Measurements from ENCODE around the gene FZD4. TPM values are rescaled to one million over a fixed set of nuclear protein-coding genes. Genes with fewer than 3 reads are reported as not detected.

The FZD4 gene
- total RNA-seq, 1 donor from 2014 or later: 57.4 TPM

GRCh38 chr11:86952221-86952875 is 2.8 kb downstream of the FZD4 start:
- H3K9me3 ChIP-seq: no peaks in the 10 kb centered on the region
- H3K4me3 ChIP-seq: peak overlapping the region; percentile 82
- peak overlapping the region; percentile 86 for H3K27ac ChIP-seq
- peaks cover 11% of the 10 kb centered on the region for H3K36me3 ChIP-seq
- peaks cover 43% of the 10 kb centered on the region for H3K4me1 ChIP-seq
- intact Hi-C loops (cut with DNase I): no loop called here
- DNase-seq (no peak), ATAC-seq (no peak)
- TF ChIP-seq CTCF (IDR thresholded peaks at IDR 0.05): no peak
- no peaks in the 10 kb centered on the region for H3K27me3 ChIP-seq

DNA sequence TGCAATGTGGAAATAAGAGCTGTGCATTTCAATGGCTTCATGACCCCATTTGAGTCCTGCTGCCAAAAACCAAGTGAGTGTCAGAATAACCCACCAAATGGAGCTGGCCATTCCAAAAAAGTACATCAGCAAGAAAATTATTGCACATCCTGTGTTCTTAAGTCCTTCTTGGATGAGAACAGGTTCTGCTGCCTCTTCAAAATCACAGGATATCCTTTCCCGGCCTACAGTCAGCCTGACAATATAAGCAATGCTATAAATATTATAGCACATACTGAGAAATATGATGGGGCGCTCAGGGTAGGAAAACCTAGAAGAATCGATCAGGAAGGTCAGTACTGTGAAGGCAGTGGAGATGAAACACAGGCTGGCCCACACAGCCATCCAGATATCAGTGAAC is 3.5 kb downstream of the FZD4 start:
- peaks cover 11% of the 10 kb centered on the region for H3K36me3 ChIP-seq
- no peak for DNase-seq
- H3K9me3 ChIP-seq: no peaks in the 10 kb centered on the region
- H3K4me3 ChIP-seq: peak overlapping the region; percentile 82
- peak overlapping the region; percentile 86 for H3K27ac ChIP-seq
- intact Hi-C loops (cut with DNase I): no loop called here
- no peak for ATAC-seq
- peaks cover 40% of the 10 kb centered on the region for H3K4me1 ChIP-seq
- H3K27me3 ChIP-seq: no peaks in the 10 kb centered on the region
- no peak for TF ChIP-seq CTCF (IDR thresholded peaks at IDR 0.05)

DNA sequence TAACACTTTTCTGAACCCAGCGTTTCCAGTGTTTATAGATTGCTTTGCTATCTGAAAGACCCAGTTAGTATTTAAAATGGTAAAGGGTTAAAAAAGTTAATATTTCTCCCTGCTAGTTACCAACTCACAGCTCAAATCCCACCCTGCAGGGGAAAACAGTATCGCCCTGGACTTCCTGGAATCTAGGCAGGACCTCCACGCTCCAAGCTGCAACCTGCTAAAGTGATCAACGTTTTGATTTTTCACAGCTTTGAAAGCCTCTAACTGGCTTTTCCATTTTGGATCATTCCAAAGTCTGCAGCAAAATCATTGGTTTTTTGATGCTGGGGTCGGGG is 4.6 kb downstream of the FZD4 start:
- Histone ChIP-seq H3K36me3 (peaks cover 15% of the 10 kb centered on the region), H3K4me3 (peak overlapping the region; percentile 82), H3K27ac (no peak overlapping the region), H3K9me3 (no peaks in the 10 kb centered on the region), H3K27me3 (no peaks in the 10 kb centered on the region), H3K4me1 (peaks cover 49% of the 10 kb centered on the region)
- TF ChIP-seq CTCF (IDR thresholded peaks at IDR 0.05): no peak
- ATAC-seq: no peak
- no peak for DNase-seq
- intact Hi-C loops (cut with DNase I): no loop called here

GRCh38 chr11:86949995-86950660 is 5.1 kb downstream of the FZD4 start:
- Histone ChIP-seq H3K4me3 (peak overlapping the region; percentile 82), H3K27me3 (no peaks in the 10 kb centered on the region), H3K36me3 (peaks cover 15% of the 10 kb centered on the region), H3K27ac (no peak overlapping the region), H3K9me3 (no peaks in the 10 kb centered on the region), H3K4me1 (peaks cover 49% of the 10 kb centered on the region)
- intact Hi-C loops (cut with DNase I): no loop called here
- no peak for ATAC-seq
- no peak for TF ChIP-seq CTCF (IDR thresholded peaks at IDR 0.05)
- DNase-seq: no peak

- Histone ChIP-seq H3K27ac (no peak overlapping the region), H3K4me3 (peak overlapping the region; percentile 82), H3K4me1 (peaks cover 49% of the 10 kb centered on the region), H3K36me3 (peaks cover 15% of the 10 kb centered on the region), H3K9me3 (no peaks in the 10 kb centered on the region), H3K27me3 (no peaks in the 10 kb centered on the region)
- intact Hi-C loops (cut with DNase I): no loop called here
- ATAC-seq (no peak), DNase-seq (no peak)
- no peak for TF ChIP-seq CTCF (IDR thresholded peaks at IDR 0.05)
Observed at GRCh38 chr11:86948733-86949132, 6.5 kb downstream of the FZD4 start.
